Endothelial cell of umbilical vein (primary cell): ENCODE results near the gene SEC61A1. TPM values are rescaled to one million over a fixed set of nuclear protein-coding genes. Genes with fewer than 3 reads are reported as not detected.

Experiments
- BruUV-seq: library from RNA; stranded (reverse); fragments of 400-500 nt; replicated peaks from 2 replicates; lab custom pipeline; 2021; lab: Mats Ljungman, UMichigan
- CTCF ChIA-PET: fragments of 300-600, 350-600 bp; sonication (Branson Sonifier 250); formaldehyde crosslinking; loops from one replicate; lab custom pipeline; 2021; ENCODE audit warnings: antibody characterized with exemption, inconsistent platforms; lab: Charles Lee
- POLR2A ChIA-PET: fragments of 300-600, 350-600 bp; sonication (Branson Sonifier 250); formaldehyde crosslinking; loops from one replicate; lab custom pipeline; 2021; ENCODE audit warnings: antibody characterized with exemption, inconsistent platforms; lab: Charles Lee
- DNase-seq: peaks from one replicate; pipeline ENCODE4 v3.0.0-alpha.2; 2011; ENCODE audit warnings: low read depth, low spot score
- FAIRE-seq: peaks from 2 replicates; lab custom pipeline; 2011; peaks lifted over from hg19 to GRCh38; lab: Jason Lieb, UNC
- H2AFZ ChIP-seq: 2 replicates; pipeline ENCODE4 v1.6.0; 2012; ENCODE audit warnings: low read depth, low read length, control low read depth, inconsistent platforms
- H3K27ac ChIP-seq: 2 replicates; pipeline ENCODE4 v1.5.1; 2011; ENCODE audit warnings: low read depth, mild to moderate bottlenecking, control low read depth, low read length, moderate library complexity; ENCODE audit not compliant: insufficient read depth
- H3K27me3 ChIP-seq, 2 experiments: 2 replicates each; pipeline versions ENCODE4 v1.6.0 to v1.6.1; 2011; ENCODE audit warnings: low read length in 2 of 2, mixed read lengths in 1 of 2; ENCODE audit not compliant: control insufficient read depth in 2 of 2, insufficient read depth in 2 of 2
- H3K36me3 ChIP-seq, 2 experiments: 2 replicates in 1 of 2; 3 replicates in 1 of 2; pipeline ENCODE4 v1.5.1; 2011; ENCODE audit warnings: low read length in 2 of 2, mild to moderate bottlenecking in 1 of 2, moderate library complexity in 1 of 2; ENCODE audit not compliant: control insufficient read depth in 2 of 2, insufficient read depth in 2 of 2; ENCODE audit errors: extremely low read depth in 1 of 2
- H3K4me1 ChIP-seq: 3 replicates; pipeline ENCODE4 v1.5.1; 2011; ENCODE audit warnings: mild to moderate bottlenecking, low read length; ENCODE audit not compliant: control insufficient read depth, insufficient read depth; ENCODE audit errors: extremely low read depth
- H3K4me2 ChIP-seq: 2 replicates; pipeline ENCODE4 v1.6.1; 2011; ENCODE audit warnings: low read length, control low read depth, mixed read lengths; ENCODE audit not compliant: insufficient read depth
- H3K4me3 ChIP-seq, 3 experiments: fragments of 200-600 bp in 1 of 3; sonication (generic), shearing (Covaris generic) in 1 of 3; replicated peaks in 1 of 3; 2 replicates each; pipeline ENCODE4 v1.5.1; 2011 to 2016; ENCODE audit warnings: control low read depth in 3 of 3, low read length in 3 of 3, mild to moderate bottlenecking in 2 of 3, inconsistent platforms in 1 of 3, low read depth in 1 of 3, moderate library complexity in 1 of 3; ENCODE audit not compliant: insufficient read depth in 1 of 3
- H3K79me2 ChIP-seq: 2 replicates; pipeline ENCODE4 v1.6.0; 2012; ENCODE audit warnings: low read length, inconsistent platforms; ENCODE audit not compliant: control insufficient read depth, insufficient read depth
- H3K9ac ChIP-seq: replicated peaks from 2 replicates; pipeline ENCODE3; 2011; ENCODE audit warnings: low read length, control low read depth; ENCODE audit not compliant: insufficient read depth; ENCODE audit errors: extremely low read depth
- H3K9me1 ChIP-seq: replicated peaks from 3 replicates; pipeline ENCODE4 v1.6.0; 2011; ENCODE audit warnings: mild to moderate bottlenecking, low read length; ENCODE audit not compliant: control insufficient read depth, insufficient read depth; ENCODE audit errors: extremely low read depth
- H3K9me3 ChIP-seq: replicated peaks from 2 replicates; pipeline ENCODE4 v1.5.1; 2012; ENCODE audit warnings: low read length, inconsistent platforms; ENCODE audit not compliant: control insufficient read depth, insufficient read depth
- H4K20me1 ChIP-seq: replicated peaks from 2 replicates; pipeline ENCODE3; 2011; ENCODE audit warnings: mild to moderate bottlenecking, low read length; ENCODE audit not compliant: control insufficient read depth, insufficient read depth; ENCODE audit errors: extremely low read depth
- CTCF ChIP-seq, 2 donors: IDR thresholded peaks; 1 replicate in 1 of 2; 2 replicates in 1 of 2; pipeline ENCODE4 v1.5.1; 2011; ENCODE audit warnings: low read length in 2 of 2, mild to moderate bottlenecking in 2 of 2, moderate library complexity in 2 of 2, control low read depth in 1 of 2, inconsistent platforms in 1 of 2, low read depth in 1 of 2; ENCODE audit not compliant: insufficient read depth in 1 of 2; ENCODE audit errors: extremely low read depth in 1 of 2
- EZH2 ChIP-seq: IDR thresholded peaks from 2 replicates; pipeline ENCODE4 v1.6.1; 2012; ENCODE audit warnings: borderline replicate concordance, low read depth, mild to moderate bottlenecking, moderate library complexity, low read length, inconsistent platforms; ENCODE audit not compliant: severe bottlenecking
- FOS ChIP-seq: IDR thresholded peaks from 2 replicates; pipeline ENCODE4 v1.6.1; 2011; ENCODE audit warnings: mild to moderate bottlenecking, low read length, moderate library complexity, borderline replicate concordance; ENCODE audit not compliant: insufficient read depth
- GATA2 ChIP-seq: IDR thresholded peaks from 2 replicates; pipeline ENCODE4 v1.7.0; 2011; ENCODE audit warnings: low read depth, mild to moderate bottlenecking, moderate library complexity, mixed read lengths, low read length; ENCODE audit not compliant: insufficient read length, insufficient read depth
- JUN ChIP-seq: IDR thresholded peaks from 2 replicates; pipeline ENCODE4 v1.6.1; 2011; ENCODE audit warnings: borderline replicate concordance, low read depth; ENCODE audit not compliant: insufficient read length, insufficient read depth
- MAX ChIP-seq: IDR thresholded peaks from 2 replicates; pipeline ENCODE4 v1.6.1; 2011; ENCODE audit not compliant: insufficient read depth, insufficient read length
- MYC ChIP-seq: IDR thresholded peaks from one replicate; pipeline ENCODE4 v1.6.1; 2011; ENCODE audit warnings: mild to moderate bottlenecking, low read depth, low read length
- POLR2A ChIP-seq: IDR thresholded peaks from 2 replicates; pipeline ENCODE4 v1.6.1; 2012; ENCODE audit warnings: low read depth, mild to moderate bottlenecking, control low read depth, low read length
- POLR2AphosphoS5 ChIP-seq: IDR thresholded peaks from 2 replicates; pipeline ENCODE4 v1.6.1; 2012; ENCODE audit warnings: low read depth, mild to moderate bottlenecking, control low read depth, low read length, moderate library complexity; ENCODE audit not compliant: insufficient read depth
- dilution Hi-C: fragments of 300-500 bp; cut with MboI; formaldehyde crosslinking; loops from one replicate; pipeline ENCODE4 v1.15.0; 2019; ENCODE audit warnings: low sequenced_read_pairs; ENCODE audit not compliant: extremely low pct_ligation_motif_present
- intact Hi-C: fragments of 100-400 bp; cut with micrococcal nuclease; formaldehyde crosslinking; loops from one replicate; pipeline ENCODE4 v1.10.0; 2022
- polyA plus RNA-seq, 4 experiments: library from polyadenylated mRNA; depleted of rRNA in 3 of 4; stranded (reverse) in 3 of 4; unstranded in 1 of 4; fragments of >200 nt; gene quantifications; 2 replicates each; pipeline versions ENCODE4 v1.2.1 to v1.2.3, GENCODE V29; 2011 to 2012; ENCODE audit warnings: missing spikeins in 1 of 4
- total RNA-seq: library from RNA; stranded (reverse); gene quantifications from 2 replicates; pipeline ENCODE4 v1.2.3, GENCODE V29; 2021

SEC61A1 gene
- total and polyA plus RNA-seq, 2 donors (not counting 3 experiments of a cell fraction or from before 2014, with no cell fraction given) = 307 to 312 TPM

GRCh38 chr3:128007033-128007424 lies 45.2 kb upstream of the SEC61A1 start:
- dilution Hi-C loops = no loop called here
- no peak for DNase-seq
- Histone ChIP-seq H3K4me2 (no peak overlapping the region), H3K9me1 (no peaks in the 10 kb centered on the region), H3K79me2 (no peaks in the 10 kb centered on the region), H4K20me1 (no peaks in the 10 kb centered on the region), H2AFZ (no peak overlapping the region), H3K36me3 (no peaks in the 10 kb centered on the region), H3K9me3 (no peaks in the 10 kb centered on the region), H3K4me1 (no peaks in the 10 kb centered on the region), H3K27me3 (peaks cover 0 to 8% of the 10 kb centered on the region in 2 experiments), H3K27ac (no peak overlapping the region), H3K4me3 (no peak overlapping the region), H3K9ac (no peak overlapping the region)
- POLR2A ChIA-PET = interaction anchor here (0.6 kb wide), 1 partner anchor 244 kb away, joined by 3 read pairs; no protein-coding TSS in a partner anchor
- intact Hi-C loops = no loop called here
- BruUV-seq = no TSS peak
- FAIRE-seq = no peak
- TF ChIP-seq EZH2 (no peak), CTCF (IDR thresholded peaks at IDR 0.05; ENCODE audit: extremely low read depth in 1 of 2, insufficient read depth in 1 of 2, low read depth in 1 of 2, low read length in 2 of 2) (no peak), MYC (no peak), MAX (no peak), JUN (no peak), FOS (no peak), POLR2A (no peak), POLR2AphosphoS5 (no peak), GATA2 (no peak)
- CTCF ChIA-PET = interaction anchor here (1.3 kb wide), 1 partner anchor 10 kb away, joined by 4 read pairs; no protein-coding TSS in a partner anchor
